ENCODE data around the gene TMPRSS3. TPM values are rescaled to one million over a fixed set of nuclear protein-coding genes. Genes with fewer than 3 reads are reported as not detected.

TMPRSS3 gene
- total RNA-seq, 5 donors from 2014 or later (not counting 1 experiment from before 2014, with no cell fraction given): 1.2 to 2.4 (median 1.7) TPM

DNA sequence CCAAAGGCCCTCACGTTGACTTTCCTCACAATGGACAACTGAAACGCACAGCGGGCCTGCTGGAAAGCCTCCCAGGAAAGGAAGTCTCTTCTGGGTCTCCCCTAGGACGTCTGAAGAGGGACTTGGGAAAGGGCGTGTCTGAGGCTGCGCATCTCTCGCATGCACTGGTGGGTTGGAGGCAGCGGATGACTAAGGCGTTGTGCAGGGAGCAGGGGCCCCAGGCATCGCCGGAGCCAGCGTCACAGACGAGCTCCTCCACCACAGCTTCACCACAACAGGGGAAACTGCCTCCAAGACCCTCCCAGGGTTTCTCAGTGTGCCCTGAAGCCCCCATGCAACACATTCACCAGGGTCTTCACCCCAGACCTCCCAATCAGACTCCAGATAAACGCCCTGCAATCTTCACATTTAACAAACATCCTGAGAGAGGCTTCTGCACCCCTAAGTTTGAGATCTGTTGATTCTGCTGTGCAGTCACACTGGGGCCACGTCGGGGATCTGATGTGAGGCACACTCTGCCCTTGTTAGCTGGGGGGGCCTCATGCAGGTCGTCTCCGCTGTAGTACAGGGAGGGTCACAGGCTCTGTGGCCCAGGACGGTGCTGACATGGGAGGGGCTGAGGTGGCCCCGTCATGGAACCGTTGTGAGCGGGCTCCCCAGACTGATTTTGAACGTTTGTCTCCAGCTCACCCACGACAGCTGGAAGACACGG lies 22.5 kb downstream of the TMPRSS3 start:
- ChIA-PET POLR2A (no interaction called here), CTCF (no interaction called here)
- DNase-seq: peak in 1 of 35 experiments; percentile 23
- ATAC-seq (replicated peaks in 1 of 4): peak in 1 of 4 experiments; percentile 43
- Mint-ChIP-seq H3K4me3 (no peak overlapping the region), H3K36me3 (no peaks in the 10 kb centered on the region), H3K4me1 (peaks cover 10 to 14% (median 12%) of the 10 kb centered on the region in 3 donors), H3K27me3 (peaks cover 0 to 2% of the 10 kb centered on the region in 2 donors), H3K9me3 (no peaks in the 10 kb centered on the region), H3K27ac (peak overlapping the region in 1 of 2 donors; percentile 39)
- 60% methylated on average over 19 of the region's 25 CpGs for WGBS (ENCODE audit: insufficient coverage)
- peaks cover 0 to 40% of the 10 kb centered on the region in 2 experiments for H3K27me3 ChIP-seq (replicated peaks in 1 of 2; ENCODE audit: control insufficient read depth in 2 of 2, extremely low read depth in 1 of 2, insufficient read depth in 2 of 2, low read length in 1 of 2)
- no peaks in the 10 kb centered on the region for H3K36me3 ChIP-seq (ENCODE audit: control insufficient read depth in 2 of 2, extremely low read depth in 1 of 2, insufficient read depth in 1 of 2, low read length in 1 of 2)
- H3K4me3 ChIP-seq (ENCODE audit: control insufficient read depth in 1 of 2, extremely low read depth in 1 of 2, low read length in 1 of 2): no peak overlapping the region
- H3K9me3 ChIP-seq: no peaks in the 10 kb centered on the region
- H3K27ac ChIP-seq (ENCODE audit: low read length): no peak overlapping the region
- peaks cover 5 to 8% of the 10 kb centered on the region in 2 experiments for H3K4me1 ChIP-seq (ENCODE audit: control insufficient read depth in 1 of 2, extremely low read depth in 1 of 2, insufficient read depth in 2 of 2, low read length in 2 of 2)

DNA sequence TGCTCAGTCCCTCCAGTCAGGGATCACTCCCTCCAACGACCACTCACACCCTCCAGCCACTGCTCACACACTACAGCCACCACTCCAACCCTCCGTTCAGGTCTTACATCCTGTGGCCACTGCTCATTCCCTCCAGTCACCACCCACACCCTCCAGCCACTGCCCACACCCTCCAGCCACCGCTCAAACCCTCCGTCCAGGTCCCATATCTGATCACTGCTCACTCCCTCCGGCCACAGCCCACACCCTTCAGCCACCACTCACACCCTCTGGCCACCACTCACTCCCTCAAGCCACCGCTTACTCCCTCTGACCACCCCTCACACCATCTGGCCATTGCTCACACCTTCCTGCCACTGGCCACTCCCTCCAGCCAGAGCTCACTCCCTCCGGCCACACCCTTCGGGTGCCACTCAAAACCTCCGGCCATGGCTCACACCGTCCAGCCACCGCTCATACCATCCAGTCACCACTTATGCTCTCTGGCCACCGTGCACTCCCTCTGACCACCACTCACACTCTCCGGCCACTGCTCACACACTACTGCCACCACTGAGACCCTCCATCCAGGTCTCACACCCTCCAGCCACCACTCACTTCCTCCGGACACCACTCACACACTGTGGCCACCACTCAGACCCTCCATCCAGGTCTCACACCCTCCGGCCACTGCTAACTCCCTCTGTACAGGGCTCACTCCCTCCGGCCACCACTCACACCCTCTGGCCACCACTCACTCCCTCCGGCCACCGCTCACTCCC lies 24.8 kb downstream of the TMPRSS3 start:
- ATAC-seq (replicated peaks in 1 of 4): no peak
- H3K9me3 ChIP-seq: no peaks in the 10 kb centered on the region
- POLR2A ChIA-PET: no interaction called here
- peaks cover 0 to 35% of the 10 kb centered on the region in 2 experiments for H3K27me3 ChIP-seq (replicated peaks in 1 of 2; ENCODE audit: control insufficient read depth in 2 of 2, extremely low read depth in 1 of 2, insufficient read depth in 2 of 2, low read length in 1 of 2)
- CTCF ChIA-PET: no interaction called here
- no peaks in the 10 kb centered on the region for H3K36me3 ChIP-seq (ENCODE audit: control insufficient read depth in 2 of 2, extremely low read depth in 1 of 2, insufficient read depth in 1 of 2, low read length in 1 of 2)
- Mint-ChIP-seq H3K27ac (peak overlapping the region in 1 of 2 donors; percentile 65), H3K36me3 (no peaks in the 10 kb centered on the region), H3K27me3 (peaks cover 0 to 1% of the 10 kb centered on the region in 2 donors), H3K9me3 (no peaks in the 10 kb centered on the region), H3K4me3 (no peak overlapping the region), H3K4me1 (peaks cover 9 to 14% (median 10%) of the 10 kb centered on the region in 3 donors)
- H3K27ac ChIP-seq (ENCODE audit: low read length): no peak overlapping the region
- no peak for DNase-seq
- H3K4me3 ChIP-seq (ENCODE audit: control insufficient read depth in 1 of 2, extremely low read depth in 1 of 2, low read length in 1 of 2): no peak overlapping the region
- WGBS (ENCODE audit: insufficient coverage): 70% methylated on average over 17 of the region's 18 CpGs
- peaks cover 5 to 8% of the 10 kb centered on the region in 2 experiments for H3K4me1 ChIP-seq (ENCODE audit: control insufficient read depth in 1 of 2, extremely low read depth in 1 of 2, insufficient read depth in 2 of 2, low read length in 2 of 2)

GRCh38 chr21:42369821-42370220 lies 26.0 kb downstream of the TMPRSS3 start:
- Mint-ChIP-seq H3K27me3 (no peaks in the 10 kb centered on the region), H3K36me3 (no peaks in the 10 kb centered on the region), H3K27ac (no peak overlapping the region), H3K9me3 (no peaks in the 10 kb centered on the region), H3K4me3 (no peak overlapping the region), H3K4me1 (peaks cover 7 to 13% (median 10%) of the 10 kb centered on the region in 3 donors)
- DNase-seq: peak in 1 of 35 experiments; percentile 12
- Histone ChIP-seq H3K27me3 (replicated peaks in 1 of 2; ENCODE audit: control insufficient read depth in 2 of 2, extremely low read depth in 1 of 2, insufficient read depth in 2 of 2, low read length in 1 of 2) (peaks cover 0 to 26% of the 10 kb centered on the region in 2 experiments), H3K4me3 (ENCODE audit: control insufficient read depth in 1 of 2, extremely low read depth in 1 of 2, low read length in 1 of 2) (no peak overlapping the region), H3K9me3 (no peaks in the 10 kb centered on the region), H3K27ac (ENCODE audit: low read length) (no peak overlapping the region), H3K4me1 (ENCODE audit: control insufficient read depth in 1 of 2, extremely low read depth in 1 of 2, insufficient read depth in 2 of 2, low read length in 2 of 2) (peaks cover 5 to 6% of the 10 kb centered on the region in 2 experiments), H3K36me3 (ENCODE audit: control insufficient read depth in 2 of 2, extremely low read depth in 1 of 2, insufficient read depth in 1 of 2, low read length in 1 of 2) (no peaks in the 10 kb centered on the region)
- CTCF ChIA-PET: no interaction called here
- 93% methylated on average over 13 of the region's 16 CpGs for WGBS (ENCODE audit: insufficient coverage)
- no peak for ATAC-seq (replicated peaks in 1 of 4)
- POLR2A ChIA-PET: no interaction called here

DNA sequence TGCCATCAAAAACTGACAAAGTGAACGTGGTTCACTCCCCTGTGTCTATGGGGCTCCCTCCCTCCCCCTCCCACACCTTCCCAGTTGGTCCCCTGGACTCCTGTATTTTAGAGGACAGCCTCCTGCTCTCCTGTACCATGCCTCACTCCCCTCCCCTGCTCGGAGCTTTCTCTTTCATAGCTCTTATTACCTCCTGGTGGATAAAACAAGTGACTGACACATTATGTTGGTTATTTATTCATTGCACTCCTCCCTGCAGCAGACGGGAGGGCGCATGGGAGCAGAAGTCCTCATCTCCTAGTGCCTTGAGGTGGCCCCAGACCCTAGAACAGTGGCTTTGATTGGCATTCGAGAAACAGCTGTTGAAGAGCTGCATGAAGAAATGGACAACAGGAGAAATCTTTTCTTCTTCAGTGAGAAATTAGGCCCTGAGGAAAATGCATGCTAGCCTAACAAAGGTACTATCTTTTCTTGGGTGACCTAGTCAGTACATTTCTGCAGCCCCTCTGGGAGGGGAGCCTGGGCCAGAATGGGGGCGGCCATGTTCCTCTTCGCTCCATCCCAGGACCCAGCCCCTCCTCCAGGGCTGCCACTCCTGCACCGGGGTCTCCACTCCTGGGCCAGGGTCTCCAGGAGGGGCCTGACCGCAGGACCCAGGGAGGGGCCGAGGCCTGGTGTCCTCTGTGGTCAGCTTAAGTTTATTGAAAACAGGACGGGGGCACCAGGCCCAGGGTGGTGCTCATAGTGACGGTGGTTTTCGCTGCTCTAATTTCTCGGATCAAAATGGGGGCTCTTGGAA lies 28.3 kb downstream of the TMPRSS3 start:
- Histone ChIP-seq H3K4me3 (ENCODE audit: control insufficient read depth in 1 of 2, extremely low read depth in 1 of 2, low read length in 1 of 2) (no peak overlapping the region), H3K36me3 (ENCODE audit: control insufficient read depth in 2 of 2, extremely low read depth in 1 of 2, insufficient read depth in 1 of 2, low read length in 1 of 2) (no peaks in the 10 kb centered on the region), H3K9me3 (no peaks in the 10 kb centered on the region), H3K27ac (ENCODE audit: low read length) (no peak overlapping the region), H3K4me1 (ENCODE audit: control insufficient read depth in 1 of 2, extremely low read depth in 1 of 2, insufficient read depth in 2 of 2, low read length in 2 of 2) (peaks cover 0 to 5% of the 10 kb centered on the region in 2 experiments), H3K27me3 (replicated peaks in 1 of 2; ENCODE audit: control insufficient read depth in 2 of 2, extremely low read depth in 1 of 2, insufficient read depth in 2 of 2, low read length in 1 of 2) (peaks cover 0 to 22% of the 10 kb centered on the region in 2 experiments)
- peaks cover 3 to 15% (median 4%) of the 10 kb centered on the region in 3 donors for H3K4me1 Mint-ChIP-seq
- H3K4me3 Mint-ChIP-seq: no peak overlapping the region
- no peaks in the 10 kb centered on the region for H3K9me3 Mint-ChIP-seq
- H3K27ac Mint-ChIP-seq: no peak overlapping the region
- ATAC-seq (replicated peaks in 1 of 4): no peak
- no peak for DNase-seq
- no peaks in the 10 kb centered on the region for H3K36me3 Mint-ChIP-seq
- no peaks in the 10 kb centered on the region for H3K27me3 Mint-ChIP-seq
- 89% methylated on average over 8 of the region's 14 CpGs for WGBS (ENCODE audit: insufficient coverage)
- ChIA-PET CTCF (no interaction called here), POLR2A (no interaction called here)

GRCh38 chr21:42366292-42367010 lies 29.4 kb downstream of the TMPRSS3 start, which contains the start of gene TFF1:
TFF1 (minus strand) TSS chr21:42366535; CDS start chr21:42366495, 40 bp downstream.
- no peaks in the 10 kb centered on the region for H3K36me3 Mint-ChIP-seq
- Histone ChIP-seq H3K27me3 (replicated peaks in 1 of 2; ENCODE audit: control insufficient read depth in 2 of 2, extremely low read depth in 1 of 2, insufficient read depth in 2 of 2, low read length in 1 of 2) (peaks cover 0 to 22% of the 10 kb centered on the region in 2 experiments), H3K4me3 (ENCODE audit: control insufficient read depth in 1 of 2, extremely low read depth in 1 of 2, low read length in 1 of 2) (no peak within 1 kb of the TSS), H3K27ac (ENCODE audit: low read length) (no peak within 1 kb of the TSS), H3K4me1 (ENCODE audit: control insufficient read depth in 1 of 2, extremely low read depth in 1 of 2, insufficient read depth in 2 of 2, low read length in 2 of 2) (peaks cover 0 to 5% of the 10 kb centered on the region in 2 experiments), H3K36me3 (ENCODE audit: control insufficient read depth in 2 of 2, extremely low read depth in 1 of 2, insufficient read depth in 1 of 2, low read length in 1 of 2) (no peaks in the 10 kb centered on the region), H3K9me3 (no peaks in the 10 kb centered on the region)
- peaks cover 0 to 2% of the 10 kb centered on the region in 2 donors for H3K27me3 Mint-ChIP-seq
- H3K4me1 Mint-ChIP-seq: peaks cover 3 to 15% (median 4%) of the 10 kb centered on the region in 3 donors
- POLR2A ChIA-PET: no interaction called here
- H3K27ac Mint-ChIP-seq: no peak within 1 kb of the TSS
- H3K9me3 Mint-ChIP-seq: no peaks in the 10 kb centered on the region
- CTCF ChIA-PET: interaction anchor here in 1 of 2 donors (0.7 kb wide), 1 partner anchor 64 kb away, joined by 3 read pairs; no protein-coding TSS in a partner anchor
- DNase-seq (no peak), ATAC-seq (replicated peaks in 1 of 4) (no peak)
- WGBS (ENCODE audit: insufficient coverage): 90% methylated on average over 15 of the region's 19 CpGs
- no peak within 1 kb of the TSS for H3K4me3 Mint-ChIP-seq
